ENCODE measurements around the gene PSME1. TPM values are rescaled to one million over a fixed set of nuclear protein-coding genes. Genes with fewer than 3 reads are reported as not detected.

The PSME1 gene
- 100 to 1,000 TPM in 1 of 2 donors, 10 to 100 TPM in 1; 68.6 to 108 TPM for total RNA-seq
- polyA plus RNA-seq (2013, experiment 1 of 2) = 87.9 TPM
- 79.7 TPM for polyA plus RNA-seq (2013, experiment 2 of 2)
- long read RNA-seq, experiment 1, transcript PSME1-201 (11 exons, 1,006 nt) = major isoform, 38 of 68 reads
- long read RNA-seq, experiment 1, partial matches to known transcripts = 10 of 68 reads
- long read RNA-seq, experiment 1, other reads (novel, unspliced or antisense) = 19 of 68 reads
- long read RNA-seq, experiment 2, transcript PSME1-201 (11 exons, 1,006 nt) = major isoform, 63 of 88 reads
- long read RNA-seq, experiment 2, partial matches to known transcripts = 16 of 88 reads
- long read RNA-seq, experiment 2, other reads (novel, unspliced or antisense) = 5 of 88 reads
- long read RNA-seq, experiment 3, transcript PSME1-201 (11 exons, 1,006 nt) = major isoform, 58 of 79 reads
- long read RNA-seq, experiment 3, partial matches to known transcripts = 11 of 79 reads
- long read RNA-seq, experiment 3, other reads (novel, unspliced or antisense) = 8 of 79 reads
- long read RNA-seq, experiment 4, transcript PSME1-201 (11 exons, 1,006 nt) = major isoform, 333 of 364 reads
- long read RNA-seq, experiment 4, transcript PSME1-210 (11 exons, 945 nt) = minor isoform, 6 of 364 reads
- long read RNA-seq, experiment 4, partial matches to known transcripts = 1 of 364 reads
- long read RNA-seq, experiment 4, other reads (novel, unspliced or antisense) = 20 of 364 reads

- peaks cover 23% of the 10 kb centered on the region for H3K36me3 ChIP-seq (ENCODE audit: control insufficient read depth, insufficient read depth, low read length)
- peak; percentile 96 for DNase-seq
- no peaks in the 10 kb centered on the region for H3K27me3 Mint-ChIP-seq (ENCODE audit: insufficient read depth)
- peak within 1 kb of the TSS; percentile 71 for H3K4me3 Mint-ChIP-seq
- H3K27me3 ChIP-seq (ENCODE audit: control insufficient read depth, insufficient read depth, low read length, poor library complexity, severe bottlenecking) = no peaks in the 10 kb centered on the region
- H3K27ac Mint-ChIP-seq = no peak within 1 kb of the TSS
- H3K9me3 Mint-ChIP-seq = no peaks in the 10 kb centered on the region
- H3K4me1 ChIP-seq (ENCODE audit: control insufficient read depth, insufficient read depth, low read length) = no peaks in the 10 kb centered on the region
- H3K9ac ChIP-seq (ENCODE audit: extremely low read depth, low read length, poor library complexity, severe bottlenecking) = peak within 1 kb of the TSS; percentile 25
- H3K4me1 Mint-ChIP-seq = peaks cover 20% of the 10 kb centered on the region
- 3 to 5% methylated on average over 13 to 75 of the region's 75 CpGs for WGBS, 2 experiments (ENCODE audit: insufficient coverage in 1 of 2, insufficient read length in 1 of 2)
- peaks cover 20% of the 10 kb centered on the region for H3K36me3 Mint-ChIP-seq (ENCODE audit: low read depth)
- H3K27ac ChIP-seq (ENCODE audit: low read depth, low read length) = no peak within 1 kb of the TSS
- H3K4me3 ChIP-seq (ENCODE audit: low read length) = peak within 1 kb of the TSS; percentile 82
- TF ChIP-seq CTCF (conservative IDR thresholded peaks at IDR 0.05) = no peak
- H3K9me3 ChIP-seq (ENCODE audit: control insufficient read depth, low read length) = no peaks in the 10 kb centered on the region
Measured at GRCh38 chr14:24135834-24136683, at the start of gene PSME1. Gene PSME1, plus strand, starts transcription at chr14:24136194. Its CDS starts 69 bp downstream, at chr14:24136263.

- no peaks in the 10 kb centered on the region for H3K36me3 Mint-ChIP-seq (ENCODE audit: low read depth)
- Histone ChIP-seq H3K9me3 (ENCODE audit: control insufficient read depth, low read length) (no peaks in the 10 kb centered on the region), H3K9ac (ENCODE audit: extremely low read depth, low read length, poor library complexity, severe bottlenecking) (no peak overlapping the region), H3K27ac (ENCODE audit: low read depth, low read length) (no peak overlapping the region), H3K4me1 (ENCODE audit: control insufficient read depth, insufficient read depth, low read length) (peaks cover 16% of the 10 kb centered on the region), H3K4me3 (ENCODE audit: low read length) (peak overlapping the region; percentile 30), H3K27me3 (ENCODE audit: control insufficient read depth, insufficient read depth, low read length, poor library complexity, severe bottlenecking) (peaks cover 27% of the 10 kb centered on the region), H3K36me3 (ENCODE audit: control insufficient read depth, insufficient read depth, low read length) (no peaks in the 10 kb centered on the region)
- WGBS, 2 experiments (ENCODE audit: insufficient coverage in 1 of 2, insufficient read length in 1 of 2) = 90 to 100% methylated on average over 1 of the region's 1 CpG
- H3K4me3 Mint-ChIP-seq = no peak overlapping the region
- TF ChIP-seq CTCF (conservative IDR thresholded peaks at IDR 0.05) = no peak
- no peak for DNase-seq
- peaks cover 37% of the 10 kb centered on the region for H3K4me1 Mint-ChIP-seq
- peaks cover 24% of the 10 kb centered on the region for H3K27me3 Mint-ChIP-seq (ENCODE audit: insufficient read depth)
- H3K9me3 Mint-ChIP-seq = no peaks in the 10 kb centered on the region
- H3K27ac Mint-ChIP-seq = no peak overlapping the region
Measured at GRCh38 chr14:24087004-24087403, 49.0 kb upstream of the PSME1 start.

- H3K4me1 Mint-ChIP-seq = peaks cover 39% of the 10 kb centered on the region
- no peak for TF ChIP-seq CTCF (conservative IDR thresholded peaks at IDR 0.05)
- WGBS, 2 experiments (ENCODE audit: insufficient coverage in 1 of 2, insufficient read length in 1 of 2) = 91 to 100% methylated on average over 1 to 2 of the region's 2 CpGs
- no peaks in the 10 kb centered on the region for H3K36me3 Mint-ChIP-seq (ENCODE audit: low read depth)
- no peaks in the 10 kb centered on the region for H3K9me3 Mint-ChIP-seq
- Histone ChIP-seq H3K27ac (ENCODE audit: low read depth, low read length) (no peak overlapping the region), H3K4me1 (ENCODE audit: control insufficient read depth, insufficient read depth, low read length) (peaks cover 13% of the 10 kb centered on the region), H3K9ac (ENCODE audit: extremely low read depth, low read length, poor library complexity, severe bottlenecking) (no peak overlapping the region), H3K4me3 (ENCODE audit: low read length) (no peak overlapping the region), H3K36me3 (ENCODE audit: control insufficient read depth, insufficient read depth, low read length) (no peaks in the 10 kb centered on the region), H3K9me3 (ENCODE audit: control insufficient read depth, low read length) (no peaks in the 10 kb centered on the region), H3K27me3 (ENCODE audit: control insufficient read depth, insufficient read depth, low read length, poor library complexity, severe bottlenecking) (peaks cover 16% of the 10 kb centered on the region)
- H3K27me3 Mint-ChIP-seq (ENCODE audit: insufficient read depth) = peaks cover 22% of the 10 kb centered on the region
- no peak overlapping the region for H3K4me3 Mint-ChIP-seq
- DNase-seq = no peak
- H3K27ac Mint-ChIP-seq = no peak overlapping the region
Measured at GRCh38 chr14:24088095-24088494, 47.9 kb upstream of the PSME1 start.

Measured in endodermal cell (in vitro differentiated cells).